Stomach (tissue), 4 donors: ENCODE results near the gene IL4.
"Not testable (repeated sequence)": the region's sequence is repeated elsewhere in the genome, so short reads cannot be mapped to it uniquely, and the experiment has no call there.

Experiments used
- CTCF ChIP-seq, 7 experiments: fragments of 450-650 bp in 4 of 7; fragments of 200-600 bp in 3 of 7; sonication (generic) in 3 of 7; IDR thresholded peaks; one replicate each; pipeline ENCODE4 v1.5.1; 2016 to 2019; ENCODE audit warnings: antibody characterized with exemption in 7 of 7, control low read depth in 2 of 7, mild to moderate bottlenecking in 1 of 7
- POLR2A ChIP-seq, 4 donors: fragments of 450-650 bp; IDR thresholded peaks; one replicate each; pipeline ENCODE4 v1.6.1; 2016; ENCODE audit warnings: antibody characterized with exemption in 4 of 4, control low read depth in 2 of 4, mild to moderate bottlenecking in 1 of 4, moderate library complexity in 1 of 4
- POLR2AphosphoS5 ChIP-seq, 3 donors: sonication (generic); formaldehyde crosslinking; IDR thresholded peaks; one replicate each; pipeline ENCODE4 v1.6.1; 2016; ENCODE audit warnings: antibody characterized with exemption in 3 of 3

GRCh38 chr5:132691755-132692631 is 18.2 kb downstream of the IL4 start:
- not testable (repeated sequence) for TF ChIP-seq CTCF, POLR2A, POLR2AphosphoS5 (IDR thresholded peaks at IDR 0.05)
